Keratinocyte (primary cell): ENCODE results near the gene ALK. TPM values are rescaled to one million over a fixed set of nuclear protein-coding genes. Genes with fewer than 3 reads are reported as not detected.

Experiments
- DNase-seq: peaks from one replicate; pipeline ENCODE4 v3.0.0-alpha.2; 2011; ENCODE audit warnings: low read depth, missing footprints, low spot score
- FAIRE-seq: peaks from 2 replicates; lab custom pipeline; 2011; peaks lifted over from hg19 to GRCh38; lab: Jason Lieb, UNC
- H2AFZ ChIP-seq: 2 replicates; pipeline ENCODE4 v1.6.0; 2012; ENCODE audit warnings: low read length, control low read depth, inconsistent platforms; ENCODE audit not compliant: control insufficient read depth
- H3K27ac ChIP-seq: 2 replicates; pipeline ENCODE4 v1.5.1; 2011; ENCODE audit warnings: low read length; ENCODE audit not compliant: control insufficient read depth, insufficient read depth
- H3K27me3 ChIP-seq: 3 replicates; pipeline ENCODE4 v1.6.0; 2011; ENCODE audit warnings: low read length; ENCODE audit not compliant: control insufficient read depth, insufficient read depth; ENCODE audit errors: extremely low read depth
- H3K36me3 ChIP-seq, 2 experiments: 2 replicates in 1 of 2; 3 replicates in 1 of 2; pipeline ENCODE4 v1.5.1; 2011; ENCODE audit warnings: low read length in 2 of 2, mild to moderate bottlenecking in 1 of 2; ENCODE audit not compliant: control insufficient read depth in 2 of 2, insufficient read depth in 2 of 2; ENCODE audit errors: extremely low read depth in 1 of 2
- H3K4me1 ChIP-seq: 3 replicates; pipeline ENCODE4 v1.5.1; 2011; ENCODE audit warnings: low read length; ENCODE audit not compliant: control insufficient read depth, insufficient read depth; ENCODE audit errors: extremely low read depth
- H3K4me2 ChIP-seq: 3 replicates; pipeline ENCODE4 v1.6.0; 2011; ENCODE audit warnings: low read depth, low read length; ENCODE audit not compliant: control insufficient read depth, insufficient read depth; ENCODE audit errors: extremely low read depth
- H3K4me3 ChIP-seq, 3 experiments: fragments of 200-600 bp in 1 of 3; sonication (generic) in 1 of 3; 2 replicates in 2 of 3; 3 replicates in 1 of 3; pipeline ENCODE4 v1.5.1; 2011 to 2016; ENCODE audit warnings: low read length in 3 of 3, mild to moderate bottlenecking in 3 of 3, control low read depth in 2 of 3, inconsistent platforms in 1 of 3, low read depth in 1 of 3, mixed read lengths in 1 of 3, mixed run types in 1 of 3, moderate library complexity in 1 of 3; ENCODE audit not compliant: control insufficient read depth in 2 of 3, insufficient read depth in 2 of 3; ENCODE audit errors: extremely low read depth in 1 of 3
- H3K79me2 ChIP-seq: 2 replicates; pipeline ENCODE4 v1.6.0; 2012; ENCODE audit warnings: low read length; ENCODE audit not compliant: control insufficient read depth, insufficient read depth
- H3K9ac ChIP-seq: 3 replicates; pipeline ENCODE4 v1.6.0; 2011; ENCODE audit warnings: low read length; ENCODE audit not compliant: control insufficient read depth, insufficient read depth; ENCODE audit errors: extremely low read depth
- H3K9me1 ChIP-seq: 3 replicates; pipeline ENCODE4 v1.6.0; 2011; ENCODE audit warnings: low read length; ENCODE audit not compliant: control insufficient read depth, insufficient read depth; ENCODE audit errors: extremely low read depth
- H3K9me3 ChIP-seq: 2 replicates; pipeline ENCODE4 v1.5.1; 2012; ENCODE audit warnings: low read depth, low read length; ENCODE audit not compliant: control insufficient read depth
- H4K20me1 ChIP-seq: 3 replicates; pipeline ENCODE4 v1.6.0; 2011; ENCODE audit warnings: low read length; ENCODE audit not compliant: control insufficient read depth, insufficient read depth; ENCODE audit errors: extremely low read depth
- CTCF ChIP-seq, 3 experiments: IDR thresholded peaks in 1 of 3; conservative IDR thresholded peaks in 1 of 3; optimal IDR thresholded peaks in 1 of 3; 2 replicates in 2 of 3; 3 replicates in 1 of 3; pipeline versions ENCODE3 to v1.5.1; 2011; ENCODE audit warnings: low read length in 3 of 3, mild to moderate bottlenecking in 3 of 3, moderate library complexity in 2 of 3, control low read depth in 1 of 3, inconsistent platforms in 1 of 3; ENCODE audit not compliant: insufficient read depth in 2 of 3; ENCODE audit errors: extremely low read depth in 1 of 3
- EZH2 ChIP-seq: IDR thresholded peaks from one replicate; pipeline ENCODE4 v1.6.1; 2012; ENCODE audit warnings: inconsistent platforms, mild to moderate bottlenecking, low read length, moderate library complexity
- dilution Hi-C: fragments of 300-500 bp; cut with MboI; formaldehyde crosslinking; loops from one replicate; pipeline ENCODE4 v1.7.0; 2020; ENCODE audit warnings: low sequenced_read_pairs; ENCODE audit not compliant: extremely low pct_ligation_motif_present
- polyA plus RNA-seq, 5 experiments: library from polyadenylated mRNA; depleted of rRNA in 3 of 5; stranded (reverse) in 3 of 5; stranded (forward) in 1 of 5; unstranded in 1 of 5; fragments of >200 nt; gene quantifications; 1 replicate in 1 of 5; 2 replicates in 3 of 5; 3 replicates in 1 of 5; pipeline versions ENCODE4 v1.2.1 to v1.2.3, GENCODE V29; 2011 to 2012; ENCODE audit warnings: missing spikeins in 2 of 5, low read depth in 1 of 5, low replicate concordance in 1 of 5

Gene ALK
- polyA plus RNA-seq, 1 donor (not counting 4 experiments of a cell fraction or from before 2014, with no cell fraction given) = not detected

GRCh38 chr2:29848566-29849310 lies 72.6 kb downstream of the ALK start:
- Histone ChIP-seq H3K9ac (no peak overlapping the region), H3K36me3 (no peaks in the 10 kb centered on the region), H3K27ac (no peak overlapping the region), H3K4me2 (no peak overlapping the region), H2AFZ (no peak overlapping the region), H3K4me3 (no peak overlapping the region), H4K20me1 (no peaks in the 10 kb centered on the region), H3K4me1 (no peaks in the 10 kb centered on the region), H3K79me2 (no peaks in the 10 kb centered on the region), H3K9me1 (no peaks in the 10 kb centered on the region), H3K27me3 (peaks cover 19% of the 10 kb centered on the region), H3K9me3 (no peaks in the 10 kb centered on the region)
- dilution Hi-C loops = no loop called here
- DNase-seq (no peak), FAIRE-seq (no peak)
- TF ChIP-seq CTCF (optimal IDR thresholded peaks at IDR 0.05 in 1 of 3, IDR thresholded peaks at IDR 0.05 in 1 of 3, conservative IDR thresholded peaks at IDR 0.05 in 1 of 3; ENCODE audit: extremely low read depth in 1 of 3, insufficient read depth in 2 of 3, low read length in 3 of 3) (no peak), EZH2 (no peak)

GRCh38 chr2:29847886-29848285 lies 73.5 kb downstream of the ALK start:
- no peaks in the 10 kb centered on the region for H3K79me2 ChIP-seq
- dilution Hi-C loops = no loop called here
- FAIRE-seq (no peak), DNase-seq (no peak)
- H4K20me1 ChIP-seq = no peaks in the 10 kb centered on the region
- no peak overlapping the region for H3K4me3 ChIP-seq
- no peak overlapping the region for H2AFZ ChIP-seq
- no peak overlapping the region for H3K9ac ChIP-seq
- H3K4me1 ChIP-seq = no peaks in the 10 kb centered on the region
- no peak for TF ChIP-seq EZH2
- H3K36me3 ChIP-seq = no peaks in the 10 kb centered on the region
- no peaks in the 10 kb centered on the region for H3K9me1 ChIP-seq
- H3K27me3 ChIP-seq = peaks cover 18% of the 10 kb centered on the region
- H3K4me2 ChIP-seq = no peak overlapping the region
- H3K27ac ChIP-seq = no peak overlapping the region
- H3K9me3 ChIP-seq = no peaks in the 10 kb centered on the region
